ENCODE results near the gene ITIH2. TPM values are rescaled to one million over a fixed set of nuclear protein-coding genes. Genes with fewer than 3 reads are reported as not detected.
"Not testable (repeated sequence)": the region's sequence is repeated elsewhere in the genome, so short reads cannot be mapped to it uniquely, and the experiment has no call there.

The ITIH2 gene
- total RNA-seq, 1 donor from 2014 or later = not detected

GRCh38 chr10:7767209-7767608, 64.1 kb downstream of the ITIH2 start:
- no peak for DNase-seq (ENCODE audit: low spot score in 2 of 2, unreplicated experiment in 2 of 2)
- no peaks in the 10 kb centered on the region for H3K27me3 Mint-ChIP-seq (ENCODE audit: low read depth)
- H3K36me3 Mint-ChIP-seq = peaks cover 35% of the 10 kb centered on the region
- TF ChIP-seq CTCF (IDR thresholded peaks at IDR 0.05; ENCODE audit: unreplicated experiment) = no peak
- no peak overlapping the region for H3K4me3 Mint-ChIP-seq
- H3K9me3 Mint-ChIP-seq = no peaks in the 10 kb centered on the region
- peaks cover 25% of the 10 kb centered on the region for H3K4me1 Mint-ChIP-seq
- H3K27ac Mint-ChIP-seq = no peak overlapping the region

- Mint-ChIP-seq H3K27me3 (ENCODE audit: low read depth) (no peaks in the 10 kb centered on the region), H3K4me1 (peaks cover 20% of the 10 kb centered on the region), H3K4me3 (no peak overlapping the region), H3K27ac (no peak overlapping the region), H3K36me3 (peaks cover 35% of the 10 kb centered on the region), H3K9me3 (no peaks in the 10 kb centered on the region)
- no peak for DNase-seq (ENCODE audit: low spot score in 2 of 2, unreplicated experiment in 2 of 2)
- TF ChIP-seq CTCF (IDR thresholded peaks at IDR 0.05; ENCODE audit: unreplicated experiment) = no peak
Observed at GRCh38 chr10:7768417-7768816, 65.3 kb downstream of the ITIH2 start.

- Mint-ChIP-seq H3K9me3 (no peaks in the 10 kb centered on the region), H3K36me3 (peaks cover 42% of the 10 kb centered on the region)
- TF ChIP-seq CTCF (IDR thresholded peaks at IDR 0.05; ENCODE audit: unreplicated experiment) = no peak
Observed at GRCh38 chr10:7773845-7774801, 71.0 kb downstream of the ITIH2 start.

GRCh38 chr10:7776777-7777176, 73.7 kb downstream of the ITIH2 start:
- H3K9me3 Mint-ChIP-seq = no peaks in the 10 kb centered on the region
- no peak for DNase-seq (ENCODE audit: low spot score in 2 of 2, unreplicated experiment in 2 of 2)
- TF ChIP-seq CTCF (IDR thresholded peaks at IDR 0.05; ENCODE audit: unreplicated experiment) = no peak
- no peaks in the 10 kb centered on the region for H3K4me1 Mint-ChIP-seq
- H3K27me3 Mint-ChIP-seq (ENCODE audit: low read depth) = no peaks in the 10 kb centered on the region
- no peak overlapping the region for H3K4me3 Mint-ChIP-seq
- no peak overlapping the region for H3K27ac Mint-ChIP-seq
- H3K36me3 Mint-ChIP-seq = peaks cover 44% of the 10 kb centered on the region

More at GRCh38 chr10:7773845-7774801, 71.0 kb downstream of the ITIH2 start:
- DNase-seq (ENCODE audit: low spot score in 2 of 2, unreplicated experiment in 2 of 2) = no peak
- H3K27ac Mint-ChIP-seq = no peak overlapping the region
- peaks cover 9% of the 10 kb centered on the region for H3K4me1 Mint-ChIP-seq
- H3K4me3 Mint-ChIP-seq = no peak overlapping the region
- no peaks in the 10 kb centered on the region for H3K27me3 Mint-ChIP-seq (ENCODE audit: low read depth)

GRCh38 chr10:7782194-7782593, 79.1 kb downstream of the ITIH2 start:
- not testable (repeated sequence) for H3K4me1 Mint-ChIP-seq; H3K27me3 Mint-ChIP-seq (ENCODE audit: low read depth); DNase-seq (ENCODE audit: low spot score in 2 of 2, unreplicated experiment in 2 of 2); H3K27ac Mint-ChIP-seq; H3K9me3 Mint-ChIP-seq; H3K4me3 Mint-ChIP-seq
- peaks cover 25% of the 10 kb centered on the region for H3K36me3 Mint-ChIP-seq

GRCh38 chr10:7786430-7786829, 83.3 kb downstream of the ITIH2 start:
- no peaks in the 10 kb centered on the region for H3K9me3 Mint-ChIP-seq
- TF ChIP-seq CTCF (IDR thresholded peaks at IDR 0.05; ENCODE audit: unreplicated experiment) = no peak
- peaks cover 23% of the 10 kb centered on the region for H3K4me1 Mint-ChIP-seq
- H3K4me3 Mint-ChIP-seq = no peak overlapping the region
- H3K36me3 Mint-ChIP-seq = peaks cover 7% of the 10 kb centered on the region
- no peak overlapping the region for H3K27ac Mint-ChIP-seq
- DNase-seq (ENCODE audit: low spot score in 2 of 2, unreplicated experiment in 2 of 2) = no peak
- H3K27me3 Mint-ChIP-seq (ENCODE audit: low read depth) = no peaks in the 10 kb centered on the region

All from mesothelial cell of epicardium (in vitro differentiated cells).